ENCODE data around the gene ARPC2. TPM values are rescaled to one million over a fixed set of nuclear protein-coding genes. Genes with fewer than 3 reads are reported as not detected.

Gene ARPC2
- 168 and 201 TPM in 2 replicates for total RNA-seq (2016; rRNA removed; fragmentation: Illumina TruSeq; extraction: Trizol)
- total RNA-seq (2016; cell fraction: cytosol; rRNA removed; fragmentation: Illumina TruSeq; extraction: Trizol; ENCODE audit: low read depth), result 312 and 330 TPM in 2 replicates
- 163 and 189 TPM in 2 replicates for total RNA-seq (2016; cell fraction: insoluble cytoplasmic fraction; rRNA removed; fragmentation: Illumina TruSeq; extraction: Trizol)
- 389 and 391 TPM in 2 replicates for total RNA-seq (2016; cell fraction: membrane; rRNA removed; fragmentation: Illumina TruSeq; extraction: Trizol)
- 103 and 109 TPM in 2 replicates for total RNA-seq (2016; cell fraction: nucleus; rRNA removed; fragmentation: Illumina TruSeq; extraction: Trizol)
- polyA plus RNA-seq (2011; rRNA removed), result 257 and 303 TPM in 2 replicates
- polyA plus RNA-seq (2011; cell fraction: cytosol; rRNA removed), result 184 and 199 TPM in 2 replicates
- polyA plus RNA-seq (2011; cell fraction: nucleus; rRNA removed), result 103 and 125 TPM in 2 replicates
- polyA plus RNA-seq (2012), result 165 and 176 TPM in 2 replicates
- 614 and 653 TPM in 2 replicates for polyA plus RNA-seq (2016; cell fraction: cytosol; fragmentation: Illumina TruSeq; extraction: Trizol; ENCODE audit: low read depth)
- polyA plus RNA-seq (2016; cell fraction: insoluble cytoplasmic fraction; fragmentation: Illumina TruSeq; extraction: Trizol; ENCODE audit: low read depth), result 342 and 343 TPM in 2 replicates
- polyA plus RNA-seq (2016; cell fraction: membrane; fragmentation: Illumina TruSeq; extraction: Trizol; ENCODE audit: low read depth), result 586 and 613 TPM in 2 replicates
- polyA plus RNA-seq (2016; cell fraction: nucleus; fragmentation: Illumina TruSeq; extraction: Trizol; ENCODE audit: insufficient read depth, low read depth), result 218 and 223 TPM in 2 replicates
- 153 and 196 TPM in 2 replicates for polyA minus RNA-seq (2011; rRNA and poly(A)+ RNA removed; ENCODE audit: low replicate concordance)
- polyA minus RNA-seq (2011; cell fraction: cytosol; rRNA and poly(A)+ RNA removed), result 74.9 and 88.0 TPM in 2 replicates
- 166 and 173 TPM in 2 replicates for polyA minus RNA-seq (2011; cell fraction: nucleus; rRNA and poly(A)+ RNA removed)
- percentile 91 among the genes with signal in this experiment for Bru-seq, nascent RNA
- BruChase-seq, experiment 1, labeled RNA remaining after a 6-hour chase, result percentile 90 among the genes with signal in this experiment
- percentile 91 among the genes with signal in this experiment for BruChase-seq, experiment 2, labeled RNA remaining after a 2-hour chase
- long read RNA-seq, experiment 1, transcript ARPC2-201 (10 exons, 1,605 nt), result minor isoform, 12 of 373 reads
- long read RNA-seq, experiment 1, transcript ARPC2-202 (11 exons, 1,505 nt), result major isoform, 241 of 373 reads
- long read RNA-seq, experiment 1, partial matches to known transcripts, result 104 of 373 reads
- long read RNA-seq, experiment 1, other reads (novel, unspliced or antisense), result 13 of 373 reads
- long read RNA-seq, experiment 2, transcript ARPC2-202 (11 exons, 1,505 nt), result major isoform, 390 of 549 reads
- long read RNA-seq, experiment 2, transcript ARPC2-201 (10 exons, 1,605 nt), result minor isoform, 41 of 549 reads
- long read RNA-seq, experiment 2, transcript ARPC2-209 (7 exons, 2,226 nt), result minor isoform, 5 of 549 reads
- long read RNA-seq, experiment 2, transcript ARPC2-216 (2 exons, 550 nt), result minor isoform, 9 of 549 reads
- long read RNA-seq, experiment 2, partial matches to known transcripts, result 68 of 549 reads
- long read RNA-seq, experiment 2, other reads (novel, unspliced or antisense), result 35 of 549 reads

- DNase-seq (ENCODE audit: low spot score), result peak; percentile 88
- POLR2A ChIA-PET, result interaction anchor here (0.5 to 1.3 kb wide), 6 partner anchors 12 to 873 kb away, joined by 3 to 11 read pairs (median 4); partner anchors contain the start of genes AAMP and PNKD
- Histone ChIP-seq H3K9me3 (ENCODE audit: low read length) (no peaks in the 10 kb centered on the region), H2AFZ (ENCODE audit: low read length) (peak within 1 kb of the TSS; percentile 95), H4K20me1 (ENCODE audit: insufficient read depth, low read length) (peaks cover 12% of the 10 kb centered on the region; the same call in 1 of the 2 replicates), H3K27ac (ENCODE audit: extremely low read length, insufficient read depth, low read length) (peak within 1 kb of the TSS; percentile 70), H3K4me2 (ENCODE audit: low read depth, low read length) (peak within 1 kb of the TSS; percentile 87), H3K36me3 (replicated peaks in 1 of 2; ENCODE audit: control insufficient read depth in 1 of 2, insufficient read depth in 2 of 2, low read length in 2 of 2) (peaks cover 2 to 15% of the 10 kb centered on the region in 2 experiments; a peak in 3 of 5 replicates), H3K4me1 (ENCODE audit: insufficient read depth, low read length) (peaks cover 46% of the 10 kb centered on the region), H3K9ac (ENCODE audit: insufficient read depth, low read depth, low read length) (peak within 1 kb of the TSS; percentile 83), H3K79me2 (ENCODE audit: insufficient read depth, low read length) (peaks cover 47% of the 10 kb centered on the region), H3K4me3 (replicated peaks in 1 of 3; ENCODE audit: insufficient read depth in 1 of 3, low read depth in 2 of 3, low read length in 3 of 3) (peak within 1 kb of the TSS; percentile 87 to 96 (median 93)), H3K27me3 (ENCODE audit: control insufficient read depth in 1 of 2, insufficient read depth in 2 of 2, low read length in 2 of 2) (no peaks in the 10 kb centered on the region; a peak in 1 of 5 replicates)
- under 1% methylated on average over 55 of the region's 60 CpGs for WGBS (ENCODE audit: low lambda C conversion rate)
- FAIRE-seq, result peak; percentile 56
- in situ Hi-C loops (cut with HindIII; ENCODE audit: extremely low pct_ligation_motif_present, low pct_unique_long_range_greater_than_20kb), result no loop called here
- ATAC-seq, result peak; percentile 95
- CTCF ChIA-PET (ENCODE audit: low intra/inter-chr PET ratio, low total read pairs), result no interaction called here
- intact Hi-C loops (cut with micrococcal nuclease; ENCODE audit: unreplicated experiment), result loop anchor here (5.0 kb wide), 1 partner anchor 55 kb away; the partner anchor contains the start of genes AAMP and PNKD
- no TSS peak for BruUV-seq (replicated peaks)
- TF ChIP-seq NFATC3 (CRISPR knock-in tag; IDR thresholded peaks at IDR 0.05) (no peak), THAP7 (CRISPR knock-in tag; IDR thresholded peaks at IDR 0.05) (peak; percentile 62; the same call in 1 of the 2 replicates), EHMT2 (IDR thresholded peaks at IDR 0.05; ENCODE audit: borderline replicate concordance, low read depth, low read length) (no peak), TAF1 (CRISPR knock-in tag; IDR thresholded peaks at IDR 0.05) (peak; percentile 80), MED8 (CRISPR knock-in tag; IDR thresholded peaks at IDR 0.05; ENCODE audit: insufficient replicate concordance) (no peak), ZNF546 (CRISPR knock-in tag; conservative IDR thresholded peaks at IDR 0.05) (no peak), HNF4G (IDR thresholded peaks at IDR 0.05; ENCODE audit: borderline replicate concordance, low read depth, low read length) (no peak), HNF4G (CRISPR knock-in tag; IDR thresholded peaks at IDR 0.05; ENCODE audit: borderline replicate concordance, low read depth) (no peak), HBP1 (CRISPR knock-in tag; IDR thresholded peaks at IDR 0.05; ENCODE audit: low read depth) (no peak; the same call in 1 of the 2 replicates), TERF1 (CRISPR knock-in tag; IDR thresholded peaks at IDR 0.05) (no peak), MAX (IDR thresholded peaks at IDR 0.05) (peak; percentile 81), ZNF253 (CRISPR knock-in tag; IDR thresholded peaks at IDR 0.05; ENCODE audit: borderline replicate concordance) (no peak), ZNF878 (CRISPR knock-in tag; IDR thresholded peaks at IDR 0.05) (no peak)
Measured at GRCh38 chr2:218216674-218217359, at the start of gene ARPC2. ARPC2 (plus strand) TSS chr2:218217189; CDS start chr2:218217471, 282 bp downstream.
